Liver (tissue), 9 donors: ENCODE results near the gene ZNF837. TPM values are rescaled to one million over a fixed set of nuclear protein-coding genes. Genes with fewer than 3 reads are reported as not detected.

Experiments used
- DNase-seq: peaks from one replicate; pipeline ENCODE4 v3.0.0-alpha.2; 2017; ENCODE audit warnings: low spot score
- H3K27ac ChIP-seq, 2 donors: one replicate each; pipeline ENCODE4 v1.7.0; 2013; ENCODE audit warnings: inconsistent platforms in 2 of 2, low read length in 2 of 2, control low read depth in 1 of 2, low read depth in 1 of 2, mild to moderate bottlenecking in 1 of 2
- H3K27me3 ChIP-seq, 4 donors: one replicate each; pipeline versions ENCODE4 v1.6.1 to v1.7.0; 2013; ENCODE audit warnings: low read length in 3 of 4, inconsistent platforms in 1 of 4, mild to moderate bottlenecking in 1 of 4, moderate library complexity in 1 of 4; ENCODE audit not compliant: control insufficient read depth in 4 of 4, insufficient read depth in 4 of 4
- H3K36me3 ChIP-seq, 4 donors: one replicate each; pipeline versions ENCODE4 v1.6.1 to v1.7.0; 2013; ENCODE audit warnings: low read length in 3 of 4, mild to moderate bottlenecking in 3 of 4, low read depth in 1 of 4, moderate library complexity in 1 of 4; ENCODE audit not compliant: control insufficient read depth in 4 of 4, insufficient read depth in 3 of 4
- H3K4me1 ChIP-seq, 4 donors: one replicate each; pipeline versions ENCODE4 v1.6.1 to v1.7.0; 2013; ENCODE audit warnings: low read length in 3 of 4, mild to moderate bottlenecking in 3 of 4, moderate library complexity in 1 of 4; ENCODE audit not compliant: control insufficient read depth in 4 of 4, insufficient read depth in 4 of 4
- H3K4me3 ChIP-seq, 3 donors: one replicate each; pipeline versions ENCODE4 v1.6.1 to v1.7.0; 2013; ENCODE audit warnings: low read length in 3 of 3, control low read depth in 1 of 3, low read depth in 1 of 3, mild to moderate bottlenecking in 1 of 3
- H3K9ac ChIP-seq, 2 donors: one replicate each; pipeline ENCODE4 v1.7.0; 2013; ENCODE audit warnings: low read length in 2 of 2, mild to moderate bottlenecking in 2 of 2, moderate library complexity in 2 of 2, control low read depth in 1 of 2, low read depth in 1 of 2
- H3K9me3 ChIP-seq, 4 donors: one replicate each; pipeline versions ENCODE4 v1.6.1 to v1.7.0; 2013; ENCODE audit warnings: low read length in 3 of 4; ENCODE audit not compliant: control insufficient read depth in 4 of 4
- ATF3 ChIP-seq: IDR thresholded peaks from 2 replicates; pipeline ENCODE4 v1.6.1; 2016; ENCODE audit warnings: antibody characterized with exemption
- CTCF ChIP-seq: fragments of 150-350 bp; IDR thresholded peaks from 2 replicates; pipeline ENCODE4 v1.5.1; 2017; ENCODE audit warnings: improper control_type of control experiment, low read depth, low read length; ENCODE audit not compliant: missing input control
- EGR1 ChIP-seq, 2 donors: IDR thresholded peaks; 2 replicates each; pipeline ENCODE4 v1.6.1; 2016 to 2018; ENCODE audit warnings: antibody characterized with exemption in 2 of 2, low read depth in 2 of 2
- FOXA1 ChIP-seq: IDR thresholded peaks from 2 replicates; pipeline ENCODE4 v1.6.1; 2016; ENCODE audit warnings: antibody characterized with exemption
- FOXA2 ChIP-seq: IDR thresholded peaks from 2 replicates; pipeline ENCODE4 v1.6.1; 2016; ENCODE audit warnings: antibody characterized with exemption
- GABPA ChIP-seq, 2 donors: IDR thresholded peaks in 1 of 2; conservative IDR thresholded peaks in 1 of 2; 2 replicates each; pipeline ENCODE4 v1.6.1; 2016; ENCODE audit warnings: antibody characterized with exemption in 2 of 2, mild to moderate bottlenecking in 1 of 2, moderate library complexity in 1 of 2
- HNF4A ChIP-seq, 2 donors: conservative IDR thresholded peaks; 2 replicates each; pipeline ENCODE4 v1.6.1; 2016; ENCODE audit warnings: antibody characterized with exemption in 2 of 2, mild to moderate bottlenecking in 2 of 2
- HNF4G ChIP-seq: IDR thresholded peaks from 2 replicates; pipeline ENCODE4 v1.6.1; 2016; ENCODE audit warnings: antibody characterized with exemption
- JUND ChIP-seq, 2 donors: IDR thresholded peaks; 2 replicates each; pipeline ENCODE4 v1.6.1; 2016; ENCODE audit warnings: antibody characterized with exemption in 2 of 2
- MAX ChIP-seq: IDR thresholded peaks from 2 replicates; pipeline ENCODE4 v1.6.1; 2016; ENCODE audit warnings: antibody characterized with exemption
- NR2F2 ChIP-seq: IDR thresholded peaks from 2 replicates; pipeline ENCODE4 v1.6.1; 2016; ENCODE audit warnings: antibody characterized with exemption
- RAD21 ChIP-seq, 2 donors: IDR thresholded peaks; 2 replicates each; pipeline ENCODE4 v1.6.1; 2016; ENCODE audit warnings: antibody characterized with exemption in 2 of 2, mild to moderate bottlenecking in 2 of 2
- REST ChIP-seq: IDR thresholded peaks from 2 replicates; pipeline ENCODE4 v1.6.1; 2016; ENCODE audit warnings: antibody characterized with exemption, mild to moderate bottlenecking
- RXRA ChIP-seq, 2 donors: IDR thresholded peaks; 2 replicates each; pipeline ENCODE4 v1.6.1; 2017 to 2018; ENCODE audit warnings: antibody characterized with exemption in 2 of 2, mild to moderate bottlenecking in 1 of 2
- SP1 ChIP-seq: IDR thresholded peaks from 2 replicates; pipeline ENCODE4 v1.6.1; 2018; ENCODE audit warnings: antibody characterized with exemption, mild to moderate bottlenecking
- TAF1 ChIP-seq: conservative IDR thresholded peaks from 2 replicates; pipeline ENCODE4 v1.6.1; 2016; ENCODE audit warnings: antibody characterized with exemption, mild to moderate bottlenecking
- YY1 ChIP-seq: IDR thresholded peaks from 2 replicates; pipeline ENCODE4 v1.6.1; 2016; ENCODE audit warnings: antibody characterized with exemption, mild to moderate bottlenecking
- ZBTB33 ChIP-seq: IDR thresholded peaks from 2 replicates; pipeline ENCODE4 v1.6.1; 2016; ENCODE audit warnings: antibody characterized with exemption
- WGBS: extraction: QIAGEN DNeasy Blood & Tissue Kit; methylation state at CpG from one replicate; pipeline ENCODE4 v1.1.7; 2013; 5-methylcytosine and 5-hydroxymethylcytosine counted together
- polyA plus RNA-seq, 2 donors: library from polyadenylated mRNA; stranded (reverse) in 1 of 2; unstranded in 1 of 2; fragments of 200-250 nt in 1 of 2; fragments of >200 nt in 1 of 2; fragmentation: Nextera tagmentation in 1 of 2; extraction: Ambion mirVana in 1 of 2; gene quantifications; one replicate each; pipeline versions ENCODE4 v1.2.1 to v1.2.3, GENCODE V29; 2013 to 2015
- total RNA-seq, 2 donors: library from RNA; depleted of rRNA; stranded (reverse); fragments of >200 nt; gene quantifications; one replicate each; pipeline ENCODE4 v1.2.3, GENCODE V29; 2014
- donor health status: healthy.
- donor health status: healthy.
- donor health status: healthy.
- donor health status: healthy.
- donor health status: healthy.

ZNF837 gene
- total and polyA plus RNA-seq, 4 donors, result 0.54 to 3.6 (median 2.3) TPM

- Histone ChIP-seq H3K27ac (peak within 1 kb of the TSS; percentile 99), H3K36me3 (peaks cover 4 to 20% (median 13%) of the 10 kb centered on the region in 4 donors), H3K9me3 (no peaks in the 10 kb centered on the region), H3K9ac (peak within 1 kb of the TSS; percentile 95 to 97), H3K4me1 (peaks cover 13 to 30% (median 24%) of the 10 kb centered on the region in 4 donors), H3K4me3 (peak within 1 kb of the TSS; percentile 72 to 99 (median 91)), H3K27me3 (no peaks in the 10 kb centered on the region)
- peak in 1 of 2 donors; percentile 28 for TF ChIP-seq EGR1 (IDR thresholded peaks at IDR 0.05; ENCODE audit: low read depth in 2 of 2)
- TF ChIP-seq REST, result peak; percentile 88
- peak; percentile 72 for TF ChIP-seq SP1
- peak; percentile 44 to 86 for TF ChIP-seq RXRA (IDR thresholded peaks at IDR 0.05)
- peak; percentile 83 to 96 for TF ChIP-seq GABPA (IDR thresholded peaks at IDR 0.05 in 1 of 2, conservative IDR thresholded peaks at IDR 0.05 in 1 of 2)
- no peak for TF ChIP-seq ZBTB33
- TF ChIP-seq JUND (IDR thresholded peaks at IDR 0.05), result no peak
- no peak for TF ChIP-seq FOXA1
- peak; percentile 99 for TF ChIP-seq TAF1
- TF ChIP-seq HNF4A (conservative IDR thresholded peaks at IDR 0.05), result peak in 1 of 2 donors; percentile 14
- TF ChIP-seq FOXA2, result no peak
- peak in 1 of 2 donors; percentile 45 for TF ChIP-seq RAD21 (IDR thresholded peaks at IDR 0.05)
- peak; percentile 93 for TF ChIP-seq MAX
- no peak for TF ChIP-seq HNF4G
- TF ChIP-seq NR2F2, result peak; percentile 95
- TF ChIP-seq ATF3, result no peak
- TF ChIP-seq CTCF, result no peak
- peak; percentile 84 for TF ChIP-seq YY1
- under 1% methylated on average over 64 of the region's 64 CpGs for WGBS
- peak; percentile 92 for DNase-seq
Observed at GRCh38 chr19:58386576-58387337, 5.9 kb upstream of the ZNF837 start, which contains the start of gene RPS5. Gene RPS5, plus strand, starts transcription at chr19:58387269. Its CDS starts 869 bp downstream, at chr19:58388138.
